Lung microvascular endothelial cell (primary cell): ENCODE results near the gene ASXL2. TPM values are rescaled to one million over a fixed set of nuclear protein-coding genes. Genes with fewer than 3 reads are reported as not detected.

Experiments used
- DNase-seq, 2 donors: peaks; one replicate each; pipeline versions ENCODE4 v3.0.0 to v3.0.0-alpha.2; 2010; ENCODE audit warnings: low read depth in 2 of 2
- total RNA-seq: library from RNA; depleted of rRNA; stranded (reverse); fragments of >200 nt; gene quantifications from 2 replicates; pipeline ENCODE4 v1.2.1, GENCODE V29; 2014

Gene ASXL2
- total RNA-seq, 1 donor from 2014 or later, result 4.4 TPM

GRCh38 chr2:25697559-25698341, 180.5 kb downstream of the ASXL2 start:
- peak in 1 of 2 donors; percentile 11 for DNase-seq

GRCh38 chr2:25692737-25693445, 185.4 kb downstream of the ASXL2 start:
- no peak for DNase-seq

- peak in 1 of 2 donors; percentile 27 for DNase-seq
These were observed 186.1 kb downstream of the ASXL2 start for GRCh38 chr2:25692143-25692542.

GRCh38 chr2:25690058-25690457, 188.2 kb downstream of the ASXL2 start:
- DNase-seq, result no peak

- no peak for DNase-seq
These were observed 190.1 kb downstream of the ASXL2 start for GRCh38 chr2:25688236-25688635.

- no peak for DNase-seq
These were observed 192.5 kb downstream of the ASXL2 start for GRCh38 chr2:25685741-25686140.

GRCh38 chr2:25684577-25685473, 193.5 kb downstream of the ASXL2 start:
- no peak for DNase-seq

Other genes starting within 250 kb of the ASXL2 start
- gene DTNB, start 204.9 kb downstream of the ASXL2 start, total RNA-seq, result 3.7 and 4.2 TPM in 2 replicates
- gene KIF3C, start 104.0 kb upstream of the ASXL2 start, total RNA-seq, result 10.5 and 15.7 TPM in 2 replicates
- gene RAB10, start 155.6 kb upstream of the ASXL2 start, total RNA-seq, result 39.2 and 47.0 TPM in 2 replicates